GM12872 (cell line): ENCODE results near the gene CAVIN2.

ENCODE experiments used
- CTCF ChIP-seq: IDR thresholded peaks from 3 replicates; pipeline ENCODE4 v1.5.1; 2011; ENCODE audit warnings: low read depth, mild to moderate bottlenecking, low read length, moderate library complexity; ENCODE audit not compliant: insufficient read depth

Gene CAVIN2

GRCh38 chr2:191855382-191855781 lies 8.5 kb upstream of the CAVIN2 start:
- no peak for TF ChIP-seq CTCF

- TF ChIP-seq CTCF: no peak
Measured at GRCh38 chr2:191854382-191855372, 7.8 kb upstream of the CAVIN2 start.

GRCh38 chr2:191853843-191854242 lies 7.0 kb upstream of the CAVIN2 start:
- TF ChIP-seq CTCF: no peak

- TF ChIP-seq CTCF: no peak
Measured at GRCh38 chr2:191851158-191851557, 4.3 kb upstream of the CAVIN2 start.

- no peak for TF ChIP-seq CTCF
Measured at GRCh38 chr2:191848771-191849767, 2.2 kb upstream of the CAVIN2 start.

GRCh38 chr2:191847764-191848163 lies 876 bp upstream of the CAVIN2 start:
- no peak for TF ChIP-seq CTCF

GRCh38 chr2:191845876-191846514 lies 893 bp downstream of the CAVIN2 start:
- TF ChIP-seq CTCF: no peak
